Astrocyte of the spinal cord (primary cell): Measurements from ENCODE around the gene LPP.

ENCODE experiments used
- DNase-seq: peaks from one replicate; pipeline ENCODE4 v3.0.0; 2011; ENCODE audit warnings: low read depth, low spot score
- H3K4me3 ChIP-seq: 2 replicates; pipeline ENCODE4 v1.5.1; 2011; ENCODE audit warnings: low read depth, mild to moderate bottlenecking, low read length, moderate library complexity
- in situ Hi-C: cut with HindIII; loops from 2 replicates; pipeline ENCODE4 v1.10.0; 2017; ENCODE audit warnings: low sequenced_read_pairs
- TF ChIP-seq, protein P1 (sequence below): IDR thresholded peaks from 2 replicates; pipeline ENCODE4 v1.5.1; 2012; ENCODE audit warnings: low read depth, mild to moderate bottlenecking, low read length, inconsistent platforms

LPP gene

DNA sequence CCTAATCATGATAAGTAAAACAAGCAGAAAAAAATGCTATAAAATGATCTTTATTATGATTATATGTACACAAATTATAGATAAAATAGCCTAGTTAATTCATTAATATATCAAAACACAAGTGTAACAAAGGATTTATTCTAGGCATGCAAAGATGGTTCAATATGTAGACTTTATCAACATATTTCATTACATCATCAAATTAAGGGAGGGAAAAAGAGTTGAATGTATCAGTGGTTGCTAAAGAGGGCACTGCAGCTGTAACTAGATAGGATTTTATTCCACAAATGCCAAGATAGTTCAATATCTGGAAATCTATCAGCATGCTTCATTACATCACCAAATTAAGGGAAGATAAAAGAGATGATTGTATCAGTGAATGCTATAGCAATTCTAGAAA is 248.3 kb downstream of the LPP start:
- no peak for DNase-seq
- TF ChIP-seq, protein P1, sequence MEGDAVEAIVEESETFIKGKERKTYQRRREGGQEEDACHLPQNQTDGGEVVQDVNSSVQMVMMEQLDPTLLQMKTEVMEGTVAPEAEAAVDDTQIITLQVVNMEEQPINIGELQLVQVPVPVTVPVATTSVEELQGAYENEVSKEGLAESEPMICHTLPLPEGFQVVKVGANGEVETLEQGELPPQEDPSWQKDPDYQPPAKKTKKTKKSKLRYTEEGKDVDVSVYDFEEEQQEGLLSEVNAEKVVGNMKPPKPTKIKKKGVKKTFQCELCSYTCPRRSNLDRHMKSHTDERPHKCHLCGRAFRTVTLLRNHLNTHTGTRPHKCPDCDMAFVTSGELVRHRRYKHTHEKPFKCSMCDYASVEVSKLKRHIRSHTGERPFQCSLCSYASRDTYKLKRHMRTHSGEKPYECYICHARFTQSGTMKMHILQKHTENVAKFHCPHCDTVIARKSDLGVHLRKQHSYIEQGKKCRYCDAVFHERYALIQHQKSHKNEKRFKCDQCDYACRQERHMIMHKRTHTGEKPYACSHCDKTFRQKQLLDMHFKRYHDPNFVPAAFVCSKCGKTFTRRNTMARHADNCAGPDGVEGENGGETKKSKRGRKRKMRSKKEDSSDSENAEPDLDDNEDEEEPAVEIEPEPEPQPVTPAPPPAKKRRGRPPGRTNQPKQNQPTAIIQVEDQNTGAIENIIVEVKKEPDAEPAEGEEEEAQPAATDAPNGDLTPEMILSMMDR: no peak
- in situ Hi-C loops: no loop called here
- no peak overlapping the region for H3K4me3 ChIP-seq

DNA sequence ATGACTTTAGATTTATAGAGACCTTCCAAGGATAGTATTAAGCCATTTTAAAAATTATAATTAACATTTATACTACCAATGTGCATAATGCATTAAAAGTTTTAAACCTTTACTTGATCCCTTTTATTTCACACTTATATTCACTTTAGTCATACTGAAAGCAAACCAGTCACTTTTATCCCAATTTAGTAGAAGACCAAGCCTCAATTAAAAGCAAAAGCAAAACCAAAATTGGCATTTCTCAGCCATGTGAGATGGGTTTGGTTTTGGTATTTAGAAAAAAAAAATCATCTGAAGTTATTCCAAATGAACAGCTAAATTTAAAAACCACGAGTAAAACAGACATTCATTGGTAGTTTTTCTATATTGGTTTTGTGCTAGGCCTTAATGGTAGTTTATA is 249.4 kb downstream of the LPP start:
- DNase-seq: no peak
- TF ChIP-seq, protein P1: no peak

DNA sequence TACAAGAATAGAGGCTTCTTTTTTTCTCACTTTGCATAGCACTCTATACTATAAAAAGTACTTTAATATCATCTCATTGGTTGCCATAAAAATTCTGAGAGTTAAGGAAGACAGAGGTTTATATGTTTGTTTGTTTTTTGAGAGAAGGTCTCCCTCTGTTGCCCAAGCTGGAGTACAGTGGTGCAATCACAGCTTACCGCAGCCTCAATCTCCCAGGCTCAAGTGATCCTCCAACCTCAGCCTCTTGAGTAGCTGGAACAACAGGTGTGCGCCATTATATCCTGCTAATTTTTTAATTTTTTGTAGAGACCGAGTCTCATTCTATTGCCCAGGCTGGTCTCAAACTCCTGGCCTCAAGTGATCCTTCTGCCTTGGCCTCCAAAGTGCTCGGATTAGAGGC is 250.2 kb downstream of the LPP start:
- no peak overlapping the region for H3K4me3 ChIP-seq
- in situ Hi-C loops: no loop called here
- TF ChIP-seq, protein P1: no peak
- DNase-seq: no peak

More for the DNA sequence above, 249.4 kb downstream of the LPP start:
- in situ Hi-C loops: no loop called here
- no peak overlapping the region for H3K4me3 ChIP-seq

DNA sequence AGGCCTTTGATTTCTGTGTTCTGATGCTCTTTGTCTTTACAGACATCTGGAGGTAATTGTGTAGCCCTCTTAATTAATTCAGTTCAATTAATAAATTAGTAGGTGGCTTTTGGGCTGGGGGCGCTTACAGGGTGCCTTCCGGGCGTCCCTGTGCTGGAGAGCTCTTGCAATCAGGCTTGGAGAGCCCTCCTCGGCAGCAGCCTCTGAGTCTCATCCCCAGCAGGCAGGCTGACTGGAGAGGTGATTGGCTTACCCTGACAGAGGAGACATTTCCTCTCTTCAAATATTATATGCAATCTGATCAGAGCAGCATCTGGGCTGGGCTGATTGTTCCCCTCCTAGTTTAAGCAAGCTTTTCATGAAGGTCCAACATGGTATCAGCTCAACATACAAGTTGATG is 250.7 kb downstream of the LPP start:
- H3K4me3 ChIP-seq: no peak overlapping the region

DNA sequence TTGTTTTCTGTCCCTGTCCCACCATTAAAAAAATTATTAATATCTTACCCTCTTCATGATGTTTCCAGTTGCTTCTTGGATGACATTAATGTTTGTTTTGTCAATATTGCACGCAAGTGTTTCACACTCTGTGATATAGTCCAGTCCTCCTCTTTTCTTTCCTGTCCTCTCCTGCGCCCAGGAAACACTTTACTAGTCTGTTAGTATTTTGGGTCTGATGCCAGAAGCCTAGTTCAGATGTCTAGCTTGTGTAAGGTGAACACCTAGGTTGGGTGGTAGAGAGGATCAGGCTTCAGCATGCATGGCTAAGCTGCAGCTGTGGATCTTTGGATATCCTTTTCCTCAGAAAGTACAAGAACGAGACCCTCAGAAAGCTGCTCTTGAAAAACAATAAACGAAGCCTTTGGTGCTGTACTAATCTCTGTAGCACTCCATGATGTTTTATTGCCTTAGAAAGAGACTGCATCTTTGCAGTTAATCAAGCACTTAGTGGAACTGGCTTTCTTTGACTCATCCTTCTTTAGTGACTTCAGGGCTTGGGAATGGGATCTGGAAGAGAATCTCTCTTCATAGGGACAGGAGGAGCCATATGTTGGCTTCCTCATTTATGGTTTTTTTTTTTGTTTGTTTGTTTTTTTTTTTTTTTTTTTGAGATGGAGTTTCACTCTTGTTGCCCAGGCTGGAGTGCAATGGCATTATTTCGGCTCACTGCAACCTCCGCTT is 253.4 kb downstream of the LPP start:
- H3K4me3 ChIP-seq: no peak overlapping the region
- in situ Hi-C loops: no loop called here
- DNase-seq: no peak
- TF ChIP-seq, protein P1: no peak

More for the DNA sequence above, 250.7 kb downstream of the LPP start:
- TF ChIP-seq, protein P1: no peak
- in situ Hi-C loops: no loop called here
- DNase-seq: no peak

DNA sequence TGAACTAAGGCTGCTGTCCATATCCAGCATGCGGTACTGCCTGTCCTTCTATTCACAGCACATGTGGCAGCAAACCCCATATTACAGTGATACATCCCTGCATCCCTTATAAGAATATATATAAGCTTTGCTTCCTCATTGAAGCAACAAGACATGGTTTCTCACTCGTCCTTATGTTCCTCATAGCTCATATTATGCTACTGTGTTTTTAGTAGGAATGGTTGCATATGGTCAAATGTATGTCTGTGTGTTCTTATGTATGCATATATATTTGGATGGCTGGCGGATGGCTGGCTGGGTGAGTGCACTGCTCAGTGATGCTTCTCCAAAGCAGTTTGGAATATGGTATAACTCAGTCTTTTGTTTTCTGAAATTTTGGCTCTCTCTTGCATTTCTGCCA is 254.9 kb downstream of the LPP start:
- TF ChIP-seq, protein P1: no peak
- no peak for DNase-seq
- in situ Hi-C loops: no loop called here
- H3K4me3 ChIP-seq: no peak overlapping the region
